Measurements from ENCODE around the gene SERINC1.

The SERINC1 gene

GRCh38 chr6:122445274-122445673 is 26.3 kb downstream of the SERINC1 start:
- Histone ChIP-seq H2BK12ac (ENCODE audit: low read length) (no peak overlapping the region), H3K23ac (ENCODE audit: low read depth, low read length, poor library complexity) (no peak overlapping the region), H4K8ac (ENCODE audit: low read depth, low read length) (no peak overlapping the region), H2BK120ac (ENCODE audit: low read depth, low read length) (no peak overlapping the region), H3K4me3 (ENCODE audit: low read length in 2 of 2) (no peak overlapping the region), H3K18ac (ENCODE audit: low read length) (no peak overlapping the region), H3K4me1 (ENCODE audit: control insufficient read depth in 2 of 2, insufficient read depth in 1 of 2, low read depth in 1 of 2, low read length in 2 of 2) (no peaks in the 10 kb centered on the region), H3K27ac (replicated peaks; ENCODE audit: low read length) (no peak overlapping the region), H2BK5ac (ENCODE audit: low read length) (no peak overlapping the region), H3K4me2 (ENCODE audit: insufficient read depth, low read length, poor library complexity, severe bottlenecking) (no peak overlapping the region), H4K91ac (ENCODE audit: low read depth, low read length, poor library complexity) (no peak overlapping the region), H3K27me3 (ENCODE audit: control insufficient read depth in 3 of 3, insufficient read depth in 3 of 3, low read depth in 1 of 3, low read length in 3 of 3) (no peaks in the 10 kb centered on the region), H2BK15ac (ENCODE audit: low read length) (no peak overlapping the region), H3K36me3 (replicated peaks in 1 of 2; ENCODE audit: control insufficient read depth in 2 of 2, insufficient read depth in 2 of 2, low read length in 2 of 2) (peaks cover 4 to 96% of the 10 kb centered on the region in 2 donors), H3K14ac (ENCODE audit: low read length) (no peak overlapping the region), H3K79me1 (ENCODE audit: low read depth, low read length) (no peaks in the 10 kb centered on the region), H3K9ac (ENCODE audit: low read depth, low read length, poor library complexity) (no peak overlapping the region), H2AK5ac (ENCODE audit: low read depth, low read length) (no peak overlapping the region), H2AFZ (ENCODE audit: low read length) (no peak overlapping the region), H3K9me3 (replicated peaks in 1 of 2; ENCODE audit: control insufficient read depth in 2 of 2, insufficient read depth in 1 of 2, low read depth in 1 of 2, low read length in 2 of 2) (peaks cover 0 to 12% of the 10 kb centered on the region in 2 donors), H3K4ac (ENCODE audit: low read length) (no peak overlapping the region)
- no CpG with 5 or more reads among the region's 1 CpG for WGBS, 2 donors (ENCODE audit: extremely low coverage in 2 of 2, insufficient read length in 2 of 2, insufficient replicate concordance in 1 of 2)
- DNase-seq (ENCODE audit: low spot score), result no peak

GRCh38 chr6:122438975-122439374 is 32.6 kb downstream of the SERINC1 start:
- Histone ChIP-seq H3K79me1 (ENCODE audit: low read depth, low read length) (no peaks in the 10 kb centered on the region), H3K4ac (ENCODE audit: low read length) (no peak overlapping the region), H3K4me2 (ENCODE audit: insufficient read depth, low read length, poor library complexity, severe bottlenecking) (no peak overlapping the region), H3K27ac (replicated peaks; ENCODE audit: low read length) (no peak overlapping the region), H4K8ac (ENCODE audit: low read depth, low read length) (no peak overlapping the region), H3K36me3 (replicated peaks in 1 of 2; ENCODE audit: control insufficient read depth in 2 of 2, insufficient read depth in 2 of 2, low read length in 2 of 2) (peaks cover 23 to 91% of the 10 kb centered on the region in 2 donors), H4K91ac (ENCODE audit: low read depth, low read length, poor library complexity) (no peak overlapping the region), H3K4me3 (ENCODE audit: low read length in 2 of 2) (no peak overlapping the region), H2AK5ac (ENCODE audit: low read depth, low read length) (no peak overlapping the region), H3K9me3 (replicated peaks in 1 of 2; ENCODE audit: control insufficient read depth in 2 of 2, insufficient read depth in 1 of 2, low read depth in 1 of 2, low read length in 2 of 2) (peaks cover 15 to 52% of the 10 kb centered on the region in 2 donors), H2BK120ac (ENCODE audit: low read depth, low read length) (no peak overlapping the region), H3K14ac (ENCODE audit: low read length) (no peak overlapping the region), H3K23ac (ENCODE audit: low read depth, low read length, poor library complexity) (no peak overlapping the region), H2BK15ac (ENCODE audit: low read length) (no peak overlapping the region), H2BK12ac (ENCODE audit: low read length) (no peak overlapping the region), H3K18ac (ENCODE audit: low read length) (no peak overlapping the region), H2BK5ac (ENCODE audit: low read length) (no peak overlapping the region), H3K9ac (ENCODE audit: low read depth, low read length, poor library complexity) (no peak overlapping the region), H3K4me1 (ENCODE audit: control insufficient read depth in 2 of 2, insufficient read depth in 1 of 2, low read depth in 1 of 2, low read length in 2 of 2) (no peaks in the 10 kb centered on the region), H3K27me3 (ENCODE audit: control insufficient read depth in 3 of 3, insufficient read depth in 3 of 3, low read depth in 1 of 3, low read length in 3 of 3) (no peaks in the 10 kb centered on the region), H2AFZ (ENCODE audit: low read length) (no peak overlapping the region)
- DNase-seq (ENCODE audit: low spot score), result no peak
- WGBS, 2 donors (ENCODE audit: extremely low coverage in 2 of 2, insufficient read length in 2 of 2, insufficient replicate concordance in 1 of 2), result no CpG with 5 or more reads among the region's 1 CpG

GRCh38 chr6:122432816-122433215 is 38.8 kb downstream of the SERINC1 start:
- H2BK15ac ChIP-seq (ENCODE audit: low read length), result no peak overlapping the region
- H2AK5ac ChIP-seq (ENCODE audit: low read depth, low read length), result no peak overlapping the region
- H2BK120ac ChIP-seq (ENCODE audit: low read depth, low read length), result no peak overlapping the region
- H4K8ac ChIP-seq (ENCODE audit: low read depth, low read length), result no peak overlapping the region
- peaks cover 1 to 22% of the 10 kb centered on the region in 2 donors for H3K9me3 ChIP-seq (replicated peaks in 1 of 2; ENCODE audit: control insufficient read depth in 2 of 2, insufficient read depth in 1 of 2, low read depth in 1 of 2, low read length in 2 of 2)
- H3K14ac ChIP-seq (ENCODE audit: low read length), result no peak overlapping the region
- H3K4ac ChIP-seq (ENCODE audit: low read length), result no peak overlapping the region
- H3K27ac ChIP-seq (replicated peaks; ENCODE audit: low read length), result no peak overlapping the region
- no peaks in the 10 kb centered on the region for H3K79me1 ChIP-seq (ENCODE audit: low read depth, low read length)
- H3K4me3 ChIP-seq (ENCODE audit: low read length in 2 of 2), result no peak overlapping the region
- H3K27me3 ChIP-seq (ENCODE audit: control insufficient read depth in 3 of 3, insufficient read depth in 3 of 3, low read depth in 1 of 3, low read length in 3 of 3), result no peaks in the 10 kb centered on the region
- no peak overlapping the region for H2BK5ac ChIP-seq (ENCODE audit: low read length)
- H2AFZ ChIP-seq (ENCODE audit: low read length), result no peak overlapping the region
- no peaks in the 10 kb centered on the region for H3K4me1 ChIP-seq (ENCODE audit: control insufficient read depth in 2 of 2, insufficient read depth in 1 of 2, low read depth in 1 of 2, low read length in 2 of 2)
- H3K36me3 ChIP-seq (replicated peaks in 1 of 2; ENCODE audit: control insufficient read depth in 2 of 2, insufficient read depth in 2 of 2, low read length in 2 of 2), result peaks cover 13 to 92% of the 10 kb centered on the region in 2 donors
- no peak overlapping the region for H3K23ac ChIP-seq (ENCODE audit: low read depth, low read length, poor library complexity)
- no peak overlapping the region for H3K18ac ChIP-seq (ENCODE audit: low read length)
- no peak for DNase-seq (ENCODE audit: low spot score)
- H3K9ac ChIP-seq (ENCODE audit: low read depth, low read length, poor library complexity), result no peak overlapping the region
- H2BK12ac ChIP-seq (ENCODE audit: low read length), result no peak overlapping the region
- no peak overlapping the region for H4K91ac ChIP-seq (ENCODE audit: low read depth, low read length, poor library complexity)
- no CpG with 5 or more reads among the region's 3 CpGs for WGBS, 2 donors (ENCODE audit: extremely low coverage in 2 of 2, insufficient read length in 2 of 2, insufficient replicate concordance in 1 of 2)
- H3K4me2 ChIP-seq (ENCODE audit: insufficient read depth, low read length, poor library complexity, severe bottlenecking), result no peak overlapping the region

- no CpG with 5 or more reads among the region's 4 CpGs for WGBS, 2 donors (ENCODE audit: extremely low coverage in 2 of 2, insufficient read length in 2 of 2, insufficient replicate concordance in 1 of 2)
- Histone ChIP-seq H3K79me1 (ENCODE audit: low read depth, low read length) (no peaks in the 10 kb centered on the region), H4K91ac (ENCODE audit: low read depth, low read length, poor library complexity) (no peak overlapping the region), H2AFZ (ENCODE audit: low read length) (no peak overlapping the region), H3K4me1 (ENCODE audit: control insufficient read depth in 2 of 2, insufficient read depth in 1 of 2, low read depth in 1 of 2, low read length in 2 of 2) (no peaks in the 10 kb centered on the region), H3K9me3 (replicated peaks in 1 of 2; ENCODE audit: control insufficient read depth in 2 of 2, insufficient read depth in 1 of 2, low read depth in 1 of 2, low read length in 2 of 2) (peaks cover 0 to 12% of the 10 kb centered on the region in 2 donors), H3K4ac (ENCODE audit: low read length) (no peak overlapping the region), H3K27me3 (ENCODE audit: control insufficient read depth in 3 of 3, insufficient read depth in 3 of 3, low read depth in 1 of 3, low read length in 3 of 3) (no peaks in the 10 kb centered on the region), H3K14ac (ENCODE audit: low read length) (no peak overlapping the region), H2BK15ac (ENCODE audit: low read length) (no peak overlapping the region), H3K9ac (ENCODE audit: low read depth, low read length, poor library complexity) (no peak overlapping the region), H3K18ac (ENCODE audit: low read length) (no peak overlapping the region), H3K4me2 (ENCODE audit: insufficient read depth, low read length, poor library complexity, severe bottlenecking) (no peak overlapping the region), H4K8ac (ENCODE audit: low read depth, low read length) (no peak overlapping the region), H2BK5ac (ENCODE audit: low read length) (no peak overlapping the region), H3K23ac (ENCODE audit: low read depth, low read length, poor library complexity) (no peak overlapping the region), H2BK120ac (ENCODE audit: low read depth, low read length) (no peak overlapping the region), H2AK5ac (ENCODE audit: low read depth, low read length) (no peak overlapping the region), H2BK12ac (ENCODE audit: low read length) (no peak overlapping the region), H3K27ac (replicated peaks; ENCODE audit: low read length) (no peak overlapping the region), H3K4me3 (ENCODE audit: low read length in 2 of 2) (no peak overlapping the region), H3K36me3 (replicated peaks in 1 of 2; ENCODE audit: control insufficient read depth in 2 of 2, insufficient read depth in 2 of 2, low read length in 2 of 2) (peaks cover 13 to 92% of the 10 kb centered on the region in 2 donors)
- no peak for DNase-seq (ENCODE audit: low spot score)
These were observed 39.8 kb downstream of the SERINC1 start for GRCh38 chr6:122431780-122432179.
